Measurements from ENCODE around the gene CASP7. TPM values are rescaled to one million over a fixed set of nuclear protein-coding genes. Genes with fewer than 3 reads are reported as not detected.

Gene CASP7
- total RNA-seq, 1 donor from 2014 or later, result 18.4 TPM

GRCh38 chr10:113742466-113742865, 62.8 kb downstream of the CASP7 start:
- Histone ChIP-seq H3K36me3 (ENCODE audit: control insufficient read depth, insufficient read depth, low read length) (no peaks in the 10 kb centered on the region), H3K4me3 (ENCODE audit: low read depth, low read length) (no peak overlapping the region), H3K27me3 (ENCODE audit: control insufficient read depth, insufficient read depth, low read length) (no peaks in the 10 kb centered on the region)
- TF ChIP-seq CTCF (IDR thresholded peaks at IDR 0.05; ENCODE audit: insufficient read depth, low read length, poor library complexity, severe bottlenecking), result no peak
- DNase-seq (ENCODE audit: low read depth), result no peak

DNA sequence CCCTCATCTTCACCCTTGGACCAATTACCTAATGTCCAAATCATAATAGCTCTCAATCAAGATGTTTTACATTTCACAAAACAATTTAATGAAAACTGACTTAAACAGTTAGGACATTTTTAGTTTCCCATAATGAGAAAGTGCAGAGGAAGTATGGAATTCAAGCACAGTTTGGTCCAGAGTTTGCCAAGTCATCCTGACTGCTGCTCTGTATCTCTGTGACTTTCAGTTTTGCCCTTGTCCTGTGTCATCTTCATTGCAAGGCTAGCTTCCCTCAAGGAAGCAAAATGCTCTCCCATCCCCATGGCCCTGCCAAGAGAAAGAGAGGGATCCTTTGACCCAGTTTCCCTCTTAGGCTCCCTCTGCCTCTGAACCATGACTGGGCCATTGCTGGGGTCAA, 63.9 kb downstream of the CASP7 start:
- no peak for DNase-seq (ENCODE audit: low read depth)
- no peak for TF ChIP-seq CTCF (IDR thresholded peaks at IDR 0.05; ENCODE audit: insufficient read depth, low read length, poor library complexity, severe bottlenecking)
- Histone ChIP-seq H3K4me3 (ENCODE audit: low read depth, low read length) (no peak overlapping the region), H3K27me3 (ENCODE audit: control insufficient read depth, insufficient read depth, low read length) (no peaks in the 10 kb centered on the region), H3K36me3 (ENCODE audit: control insufficient read depth, insufficient read depth, low read length) (no peaks in the 10 kb centered on the region)

DNA sequence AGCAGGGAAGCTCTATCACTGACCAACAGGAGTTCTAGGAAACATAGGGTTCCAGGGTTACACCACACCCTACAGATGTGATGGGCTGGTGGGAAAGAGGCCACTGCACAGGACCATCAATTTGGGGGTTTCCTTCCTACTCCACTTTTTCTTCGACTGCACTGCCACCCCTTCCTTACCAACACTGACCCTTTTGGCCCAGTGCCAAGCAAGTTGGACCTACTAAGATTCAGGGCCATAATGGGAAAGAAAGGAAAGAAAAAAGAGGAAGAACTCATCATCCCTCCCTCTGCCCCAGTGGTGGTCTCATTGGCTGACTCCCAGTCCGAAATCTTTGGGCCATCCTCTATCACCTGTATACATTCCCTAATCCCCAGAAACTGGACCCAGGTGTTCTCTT, 65.7 kb downstream of the CASP7 start:
- DNase-seq (ENCODE audit: low read depth), result no peak
- Histone ChIP-seq H3K4me3 (ENCODE audit: low read depth, low read length) (no peak overlapping the region), H3K27me3 (ENCODE audit: control insufficient read depth, insufficient read depth, low read length) (no peaks in the 10 kb centered on the region), H3K36me3 (ENCODE audit: control insufficient read depth, insufficient read depth, low read length) (no peaks in the 10 kb centered on the region)
- no peak for TF ChIP-seq CTCF (IDR thresholded peaks at IDR 0.05; ENCODE audit: insufficient read depth, low read length, poor library complexity, severe bottlenecking)

- Histone ChIP-seq H3K4me3 (ENCODE audit: low read depth, low read length) (no peak overlapping the region), H3K27me3 (ENCODE audit: control insufficient read depth, insufficient read depth, low read length) (no peaks in the 10 kb centered on the region), H3K36me3 (ENCODE audit: control insufficient read depth, insufficient read depth, low read length) (no peaks in the 10 kb centered on the region)
- no peak for TF ChIP-seq CTCF (IDR thresholded peaks at IDR 0.05; ENCODE audit: insufficient read depth, low read length, poor library complexity, severe bottlenecking)
- DNase-seq (ENCODE audit: low read depth), result no peak
Measured at GRCh38 chr10:113746217-113746957, 66.7 kb downstream of the CASP7 start.

GRCh38 chr10:113751181-113751732, 71.5 kb downstream of the CASP7 start, which contains the start of gene PLEKHS1:
TSS of gene PLEKHS1 (plus strand) at chr10:113751682. CDS start at chr10:113755278, 3,596 bp downstream.
- H3K4me3 ChIP-seq (ENCODE audit: low read depth, low read length), result no peak within 1 kb of the TSS
- no peaks in the 10 kb centered on the region for H3K36me3 ChIP-seq (ENCODE audit: control insufficient read depth, insufficient read depth, low read length)
- H3K27me3 ChIP-seq (ENCODE audit: control insufficient read depth, insufficient read depth, low read length), result no peaks in the 10 kb centered on the region
- no peak for TF ChIP-seq CTCF (IDR thresholded peaks at IDR 0.05; ENCODE audit: insufficient read depth, low read length, poor library complexity, severe bottlenecking)
- no peak for DNase-seq (ENCODE audit: low read depth)

Data from kidney epithelial cell (primary cell).